ENCODE results near the gene DNM2. TPM values are rescaled to one million over a fixed set of nuclear protein-coding genes. Genes with fewer than 3 reads are reported as not detected.

Gene DNM2
- total and polyA plus RNA-seq, 3 donors from 2014 or later: 166 to 274 (median 226) TPM

GRCh38 chr19:10760273-10760944 lies 42.5 kb downstream of the DNM2 start:
- Histone ChIP-seq H3K36me3 (ENCODE audit: low read depth, missing control alignments) (no peaks in the 10 kb centered on the region), H3K9me3 (no peaks in the 10 kb centered on the region), H3K27me3 (no peaks in the 10 kb centered on the region), H3K4me3 (no peak overlapping the region), H3K4me1 (peaks cover 25% of the 10 kb centered on the region), H3K27ac (no peak overlapping the region)
- intact Hi-C loops (cut with DNase I; ENCODE audit: low total_unique reads): no loop called here
- DNase-seq: no peak
- 87 to 89% methylated on average over 17 of the region's 17 CpGs for WGBS, 2 donors
- TF ChIP-seq POLR2A (IDR thresholded peaks at IDR 0.05): no peak
- no peak for TF ChIP-seq CTCF (IDR thresholded peaks at IDR 0.05)

- peaks cover 37% of the 10 kb centered on the region for H3K4me1 ChIP-seq
- intact Hi-C loops (cut with DNase I; ENCODE audit: low total_unique reads): no loop called here
- H3K36me3 ChIP-seq (ENCODE audit: low read depth, missing control alignments): no peaks in the 10 kb centered on the region
- H3K9me3 ChIP-seq: no peaks in the 10 kb centered on the region
- DNase-seq: peak; percentile 46
- WGBS, 2 donors: 79% methylated on average over 19 of the region's 19 CpGs
- no peaks in the 10 kb centered on the region for H3K27me3 ChIP-seq
- TF ChIP-seq POLR2A (IDR thresholded peaks at IDR 0.05): no peak
- H3K4me3 ChIP-seq: no peak overlapping the region
- H3K27ac ChIP-seq: no peak overlapping the region
These were observed 43.8 kb downstream of the DNM2 start for GRCh38 chr19:10761443-10762250.

- 75 to 86% methylated on average over 1 of the region's 1 CpG for WGBS, 2 donors
- TF ChIP-seq POLR2A (IDR thresholded peaks at IDR 0.05) (no peak), CTCF (IDR thresholded peaks at IDR 0.05) (no peak)
- Histone ChIP-seq H3K27me3 (no peaks in the 10 kb centered on the region), H3K4me3 (no peak overlapping the region), H3K4me1 (peaks cover 47% of the 10 kb centered on the region), H3K36me3 (ENCODE audit: low read depth, missing control alignments) (no peaks in the 10 kb centered on the region), H3K27ac (peak overlapping the region in 1 of 2 donors; percentile 47), H3K9me3 (no peaks in the 10 kb centered on the region)
- intact Hi-C loops (cut with DNase I; ENCODE audit: low total_unique reads): no loop called here
- DNase-seq: no peak
These were observed 44.8 kb downstream of the DNM2 start for GRCh38 chr19:10762656-10763055.

- peaks cover 55% of the 10 kb centered on the region for H3K4me1 ChIP-seq
- H3K27ac ChIP-seq: peak overlapping the region; percentile 51 to 55
- no peaks in the 10 kb centered on the region for H3K36me3 ChIP-seq (ENCODE audit: low read depth, missing control alignments)
- DNase-seq: no peak
- intact Hi-C loops (cut with DNase I; ENCODE audit: low total_unique reads): no loop called here
- H3K9me3 ChIP-seq: no peaks in the 10 kb centered on the region
- no peak overlapping the region for H3K4me3 ChIP-seq
- TF ChIP-seq CTCF (IDR thresholded peaks at IDR 0.05) (no peak), POLR2A (IDR thresholded peaks at IDR 0.05) (no peak)
- WGBS, 2 donors: 70 to 96% methylated on average over 2 to 5 of the region's 5 CpGs
- no peaks in the 10 kb centered on the region for H3K27me3 ChIP-seq
These were observed 45.5 kb downstream of the DNM2 start for GRCh38 chr19:10763411-10763810.

GRCh38 chr19:10763828-10764339 lies 46.0 kb downstream of the DNM2 start:
- 61 to 63% methylated on average over 9 to 11 of the region's 11 CpGs for WGBS, 2 donors
- DNase-seq: no peak

More at GRCh38 chr19:10763828-10764339, 46.0 kb downstream of the DNM2 start:
- Histone ChIP-seq H3K4me3 (no peak overlapping the region), H3K4me1 (peaks cover 60% of the 10 kb centered on the region), H3K27me3 (no peaks in the 10 kb centered on the region), H3K9me3 (no peaks in the 10 kb centered on the region), H3K36me3 (ENCODE audit: low read depth, missing control alignments) (no peaks in the 10 kb centered on the region), H3K27ac (peak overlapping the region; percentile 51 to 55)
- intact Hi-C loops (cut with DNase I; ENCODE audit: low total_unique reads): no loop called here
- TF ChIP-seq CTCF (IDR thresholded peaks at IDR 0.05) (no peak), POLR2A (IDR thresholded peaks at IDR 0.05) (no peak)

Data from testis (tissue), 3 donors.